ENCODE data around the gene FANCC. TPM values are rescaled to one million over a fixed set of nuclear protein-coding genes. Genes with fewer than 3 reads are reported as not detected.

Gene FANCC
- total and polyA plus RNA-seq, 2 of the 4 experiments (the other 2 are of a cell fraction): 4.7 to 6.3 TPM

GRCh38 chr9:95126739-95127138 lies 190.8 kb downstream of the FANCC start:
- DNase-seq: no peak
- dilution Hi-C loops (cut with HindIII; ENCODE audit: low sequenced_read_pairs, unreplicated experiment): no loop called here
- H3K36me3 ChIP-seq (ENCODE audit: control insufficient read depth, insufficient read depth, low read length): no peaks in the 10 kb centered on the region
- no peak overlapping the region for H2BK15ac ChIP-seq (ENCODE audit: low read depth, low read length)
- no peaks in the 10 kb centered on the region; the same call in 1 of the 2 replicates for H3K9me1 ChIP-seq (ENCODE audit: insufficient read depth, low read length)
- no peak overlapping the region for H3K27ac ChIP-seq (ENCODE audit: insufficient read depth, low read length)
- no peak overlapping the region for H3K9ac ChIP-seq (ENCODE audit: low read depth, low read length)
- ChIA-PET POLR2A (ENCODE audit: unreplicated experiment) (no interaction called here), CTCF (interaction anchor here (1.1 to 6.4 kb wide), 4 partner anchors 17 to 457 kb away, joined by 4 to 47 read pairs (median 6); no protein-coding TSS in a partner anchor)
- intact Hi-C loops (cut with micrococcal nuclease): loop anchor here (1.0 to 10.0 kb wide), 4 partner anchors 212 to 457 kb away; no protein-coding TSS in a partner anchor
- no peak overlapping the region for H2AFZ ChIP-seq (replicated peaks; ENCODE audit: low read length, poor library complexity)
- H3K4me2 ChIP-seq (ENCODE audit: low read depth, low read length): no peak overlapping the region
- no peak overlapping the region for H3K4ac ChIP-seq (ENCODE audit: low read depth, low read length)
- ATAC-seq (ENCODE audit: low read depth): no peak
- H2BK120ac ChIP-seq (ENCODE audit: low read depth, low read length): no peak overlapping the region
- H3K4me1 ChIP-seq (ENCODE audit: control insufficient read depth, insufficient read depth, low read length): peaks cover 2% of the 10 kb centered on the region; the same call in 1 of the 2 replicates
- H3K14ac ChIP-seq (replicated peaks; ENCODE audit: low read depth, low read length): no peak overlapping the region
- H3K9me3 ChIP-seq (ENCODE audit: control insufficient read depth, insufficient read depth, low read length): no peaks in the 10 kb centered on the region
- no peak overlapping the region for H2AK5ac ChIP-seq (ENCODE audit: low read depth, low read length)
- no peak overlapping the region for H4K8ac ChIP-seq (ENCODE audit: low read depth in 2 of 2, low read length in 2 of 2)
- 100% methylated on average over 1 of the region's 9 CpGs; no CpG with 5 or more reads in 1 of the 2 experiments for WGBS, 2 experiments (ENCODE audit: extremely low coverage in 2 of 2, insufficient read length in 1 of 2)
- no peak overlapping the region for H4K5ac ChIP-seq (ENCODE audit: low read depth, low read length)
- H3K27me3 ChIP-seq (ENCODE audit: control insufficient read depth, insufficient read depth, low read length): no peaks in the 10 kb centered on the region
- H3K56ac ChIP-seq (ENCODE audit: extremely low read depth, insufficient read depth, low read length): no peak overlapping the region
- H3K23ac ChIP-seq (ENCODE audit: low read depth, low read length): no peak overlapping the region
- H4K91ac ChIP-seq (ENCODE audit: insufficient read depth, low read depth, low read length): no peak overlapping the region
- no peak overlapping the region for H3K4me3 ChIP-seq (ENCODE audit: insufficient read depth, low read depth, low read length)
- H4K20me1 ChIP-seq (ENCODE audit: insufficient read depth, low read length): no peaks in the 10 kb centered on the region
- H3K79me1 ChIP-seq (ENCODE audit: low read depth in 1 of 2, low read length in 2 of 2): no peaks in the 10 kb centered on the region; a peak in 1 of 4 replicates
- in situ Hi-C loops (cut with MboI; ENCODE audit: low sequenced_read_pairs): loop anchor here (5.0 kb wide), 1 partner anchor 444 kb away; no protein-coding TSS in a partner anchor
- H3K18ac ChIP-seq (ENCODE audit: low read depth, low read length): no peak overlapping the region
- TF ChIP-seq MAFK (IDR thresholded peaks at IDR 0.05; ENCODE audit: low read depth, low read length) (no peak), NFE2L2 (IDR thresholded peaks at IDR 0.05; ENCODE audit: low read depth, low read length) (no peak), CHD1 (IDR thresholded peaks at IDR 0.05; ENCODE audit: low read depth, low read length) (no peak), MAZ (IDR thresholded peaks at IDR 0.05; ENCODE audit: borderline replicate concordance, low read depth, low read length) (no peak), CEBPB (IDR thresholded peaks at IDR 0.05; ENCODE audit: low read depth, low read length) (no peak), ELK1 (IDR thresholded peaks at IDR 0.05; ENCODE audit: borderline replicate concordance, low read depth, low read length) (no peak), CTCF (conservative IDR thresholded peaks at IDR 0.05; ENCODE audit: low read depth, low read length) (no peak), RAD21 (IDR thresholded peaks at IDR 0.05; ENCODE audit: low read length) (no peak), FOS (IDR thresholded peaks at IDR 0.05; ENCODE audit: low read depth, low read length) (no peak), RFX5 (IDR thresholded peaks at IDR 0.05; ENCODE audit: low read depth, low read length) (no peak), POLR2A (IDR thresholded peaks at IDR 0.05; ENCODE audit: low read depth, low read length) (no peak), MXI1 (IDR thresholded peaks at IDR 0.05; ENCODE audit: borderline replicate concordance, low read depth, low read length) (no peak), USF2 (IDR thresholded peaks at IDR 0.05; ENCODE audit: low read depth, low read length) (no peak)
- no TSS peak for BruUV-seq (replicated peaks)
- no peak overlapping the region for H2BK20ac ChIP-seq (ENCODE audit: low read depth, low read length)
- peak overlapping the region; percentile 60 for H2AK9ac ChIP-seq (replicated peaks; ENCODE audit: low read depth, low read length, poor library complexity)
- H2BK5ac ChIP-seq (ENCODE audit: low read depth, low read length, poor library complexity, severe bottlenecking): no peak overlapping the region

All from IMR-90 (cell line).